ENCODE results near the gene RAB3IP.

The RAB3IP gene

GRCh38 chr12:69738351-69739286 lies at the start of gene RAB3IP:
Gene RAB3IP (plus strand): TSS chr12:69738860. CDS start chr12:69755409, 16,549 bp downstream.
- Histone ChIP-seq H3K36me3 (ENCODE audit: insufficient read depth, low read length) (no peaks in the 10 kb centered on the region), H3K4me1 (ENCODE audit: insufficient read depth, low read length) (no peaks in the 10 kb centered on the region), H3K9me3 (ENCODE audit: control insufficient read depth, insufficient read depth, low read length) (no peaks in the 10 kb centered on the region), H3K9ac (ENCODE audit: low read depth, low read length) (peak within 1 kb of the TSS; percentile 88)

GRCh38 chr12:69689638-69690037 lies 49.0 kb upstream of the RAB3IP start:
- H3K9ac ChIP-seq (ENCODE audit: low read depth, low read length), result no peak overlapping the region
- H3K9me3 ChIP-seq (ENCODE audit: control insufficient read depth, insufficient read depth, low read length), result no peaks in the 10 kb centered on the region
- H3K4me1 ChIP-seq (ENCODE audit: insufficient read depth, low read length), result peaks cover 33% of the 10 kb centered on the region
- H3K36me3 ChIP-seq (ENCODE audit: insufficient read depth, low read length), result no peaks in the 10 kb centered on the region

- peaks cover 12% of the 10 kb centered on the region for H3K4me1 ChIP-seq (ENCODE audit: insufficient read depth, low read length)
- H3K9ac ChIP-seq (ENCODE audit: low read depth, low read length), result no peak overlapping the region
- no peaks in the 10 kb centered on the region for H3K36me3 ChIP-seq (ENCODE audit: insufficient read depth, low read length)
- no peaks in the 10 kb centered on the region for H3K9me3 ChIP-seq (ENCODE audit: control insufficient read depth, insufficient read depth, low read length)
These were observed 44.5 kb upstream of the RAB3IP start for GRCh38 chr12:69694123-69694522.

- no peaks in the 10 kb centered on the region for H3K9me3 ChIP-seq (ENCODE audit: control insufficient read depth, insufficient read depth, low read length)
- H3K4me1 ChIP-seq (ENCODE audit: insufficient read depth, low read length), result no peaks in the 10 kb centered on the region
- H3K9ac ChIP-seq (ENCODE audit: low read depth, low read length), result no peak overlapping the region
- no peaks in the 10 kb centered on the region for H3K36me3 ChIP-seq (ENCODE audit: insufficient read depth, low read length)
These were observed 40.6 kb upstream of the RAB3IP start for GRCh38 chr12:69698054-69698453.

- no peak within 1 kb of the TSS for H3K9ac ChIP-seq (ENCODE audit: low read depth, low read length)
- no peaks in the 10 kb centered on the region for H3K9me3 ChIP-seq (ENCODE audit: control insufficient read depth, insufficient read depth, low read length)
These were observed 39.7 kb upstream of the RAB3IP start, which contains the start of gene BEST3 for GRCh38 chr12:69698769-69699540. Gene BEST3 (minus strand): TSS chr12:69699303. CDS start chr12:69697798, 1,505 bp downstream.

GRCh38 chr12:69701826-69702225 lies 36.8 kb upstream of the RAB3IP start:
- Histone ChIP-seq H3K4me1 (ENCODE audit: insufficient read depth, low read length) (no peaks in the 10 kb centered on the region), H3K9me3 (ENCODE audit: control insufficient read depth, insufficient read depth, low read length) (no peaks in the 10 kb centered on the region), H3K9ac (ENCODE audit: low read depth, low read length) (no peak overlapping the region), H3K36me3 (ENCODE audit: insufficient read depth, low read length) (no peaks in the 10 kb centered on the region)

More at GRCh38 chr12:69698769-69699540, 39.7 kb upstream of the RAB3IP start, which contains the start of gene BEST3:
- Histone ChIP-seq H3K36me3 (ENCODE audit: insufficient read depth, low read length) (no peaks in the 10 kb centered on the region), H3K4me1 (ENCODE audit: insufficient read depth, low read length) (no peaks in the 10 kb centered on the region)

GRCh38 chr12:69703146-69703642 lies 35.5 kb upstream of the RAB3IP start:
- Histone ChIP-seq H3K9me3 (ENCODE audit: control insufficient read depth, insufficient read depth, low read length) (no peaks in the 10 kb centered on the region), H3K9ac (ENCODE audit: low read depth, low read length) (no peak overlapping the region), H3K4me1 (ENCODE audit: insufficient read depth, low read length) (no peaks in the 10 kb centered on the region), H3K36me3 (ENCODE audit: insufficient read depth, low read length) (no peaks in the 10 kb centered on the region)

- Histone ChIP-seq H3K4me1 (ENCODE audit: insufficient read depth, low read length) (no peaks in the 10 kb centered on the region), H3K9ac (ENCODE audit: low read depth, low read length) (no peak overlapping the region), H3K36me3 (ENCODE audit: insufficient read depth, low read length) (no peaks in the 10 kb centered on the region), H3K9me3 (ENCODE audit: control insufficient read depth, insufficient read depth, low read length) (no peaks in the 10 kb centered on the region)
These were observed 34.3 kb upstream of the RAB3IP start for GRCh38 chr12:69704357-69704756.

GRCh38 chr12:69708649-69709048 lies 30.0 kb upstream of the RAB3IP start:
- no peaks in the 10 kb centered on the region for H3K4me1 ChIP-seq (ENCODE audit: insufficient read depth, low read length)
- no peaks in the 10 kb centered on the region for H3K36me3 ChIP-seq (ENCODE audit: insufficient read depth, low read length)
- no peaks in the 10 kb centered on the region for H3K9me3 ChIP-seq (ENCODE audit: control insufficient read depth, insufficient read depth, low read length)
- no peak overlapping the region for H3K9ac ChIP-seq (ENCODE audit: low read depth, low read length)

GRCh38 chr12:69712826-69713225 lies 25.8 kb upstream of the RAB3IP start:
- H3K36me3 ChIP-seq (ENCODE audit: insufficient read depth, low read length), result no peaks in the 10 kb centered on the region
- no peak overlapping the region for H3K9ac ChIP-seq (ENCODE audit: low read depth, low read length)
- H3K9me3 ChIP-seq (ENCODE audit: control insufficient read depth, insufficient read depth, low read length), result no peaks in the 10 kb centered on the region
- H3K4me1 ChIP-seq (ENCODE audit: insufficient read depth, low read length), result no peaks in the 10 kb centered on the region

- no peak overlapping the region for H3K9ac ChIP-seq (ENCODE audit: low read depth, low read length)
- H3K9me3 ChIP-seq (ENCODE audit: control insufficient read depth, insufficient read depth, low read length), result no peaks in the 10 kb centered on the region
These were observed 24.1 kb upstream of the RAB3IP start for GRCh38 chr12:69714542-69714941.

GRCh38 chr12:69719336-69720316 lies 19.0 kb upstream of the RAB3IP start:
- H3K36me3 ChIP-seq (ENCODE audit: insufficient read depth, low read length), result no peaks in the 10 kb centered on the region
- no peaks in the 10 kb centered on the region for H3K9me3 ChIP-seq (ENCODE audit: control insufficient read depth, insufficient read depth, low read length)
- H3K9ac ChIP-seq (ENCODE audit: low read depth, low read length), result no peak overlapping the region
- no peaks in the 10 kb centered on the region for H3K4me1 ChIP-seq (ENCODE audit: insufficient read depth, low read length)

More at GRCh38 chr12:69714542-69714941, 24.1 kb upstream of the RAB3IP start:
- Histone ChIP-seq H3K36me3 (ENCODE audit: insufficient read depth, low read length) (no peaks in the 10 kb centered on the region), H3K4me1 (ENCODE audit: insufficient read depth, low read length) (no peaks in the 10 kb centered on the region)

GRCh38 chr12:69720750-69721149 lies 17.9 kb upstream of the RAB3IP start:
- Histone ChIP-seq H3K4me1 (ENCODE audit: insufficient read depth, low read length) (no peaks in the 10 kb centered on the region), H3K36me3 (ENCODE audit: insufficient read depth, low read length) (no peaks in the 10 kb centered on the region), H3K9me3 (ENCODE audit: control insufficient read depth, insufficient read depth, low read length) (no peaks in the 10 kb centered on the region), H3K9ac (ENCODE audit: low read depth, low read length) (no peak overlapping the region)

All from ES-I3 (cell line).